HepG2 (cell line): ENCODE data around the gene SLC29A1. TPM values are rescaled to one million over a fixed set of nuclear protein-coding genes. Genes with fewer than 3 reads are reported as not detected.

Experiments
- HOXA3 ChIP-seq: sonication (generic); formaldehyde crosslinking; IDR thresholded peaks from 2 replicates; pipeline ENCODE4 v1.5.0; 2020; ENCODE audit warnings: missing genetic modification reagents
- HOXA7 ChIP-seq: sonication (generic); formaldehyde crosslinking; IDR thresholded peaks from 2 replicates; pipeline ENCODE4 v1.8.1; 2022; ENCODE audit warnings: mild to moderate bottlenecking, missing genetic modification reagents, moderate library complexity
- IKZF5 ChIP-seq: IDR thresholded peaks from 2 replicates; pipeline ENCODE4 v1.6.1; 2018; ENCODE audit warnings: missing genetic modification reagents, mild to moderate bottlenecking, missing compliant biosample characterization
- KDM5B ChIP-seq: sonication (generic); formaldehyde crosslinking; IDR thresholded peaks from 2 replicates; pipeline ENCODE4 v1.4.0; 2020; ENCODE audit warnings: missing genetic modification reagents, mild to moderate bottlenecking, borderline replicate concordance
- KLF16 ChIP-seq, 2 experiments: sonication (generic) in 1 of 2; formaldehyde crosslinking in 1 of 2; IDR thresholded peaks; 2 replicates each; pipeline versions ENCODE4 v1.6.1 to v1.8.0; 2016 to 2023; ENCODE audit warnings: missing genetic modification reagents in 2 of 2, missing compliant biosample characterization in 1 of 2
- RFX1 ChIP-seq: fragments of 450-650 bp; IDR thresholded peaks from 2 replicates; pipeline ENCODE4 v1.6.1; 2017
- TSC22D2 ChIP-seq: sonication (generic); formaldehyde crosslinking; IDR thresholded peaks from 2 replicates; pipeline ENCODE4 v1.5.1; 2020; ENCODE audit warnings: missing genetic modification reagents, mild to moderate bottlenecking, borderline replicate concordance
- ZBTB25 ChIP-seq: IDR thresholded peaks from 2 replicates; pipeline ENCODE4 v1.6.1; 2018; ENCODE audit warnings: missing genetic modification reagents
- ZBTB33 ChIP-seq: sonication (generic); formaldehyde crosslinking; IDR thresholded peaks from 2 replicates; pipeline ENCODE4 v1.4.0; 2020; ENCODE audit warnings: missing genetic modification reagents
- ZNF276 ChIP-seq: sonication (generic); formaldehyde crosslinking; IDR thresholded peaks from 2 replicates; pipeline ENCODE4 v1.4.0; 2020; ENCODE audit warnings: mild to moderate bottlenecking, low read depth, missing genetic modification reagents
- ZNF563 ChIP-seq: sonication (generic); formaldehyde crosslinking; IDR thresholded peaks from 2 replicates; pipeline ENCODE4 v1.8.0; 2022; ENCODE audit warnings: mild to moderate bottlenecking, moderate library complexity, missing genetic modification reagents
- ZNF766 ChIP-seq: sonication (generic); formaldehyde crosslinking; IDR thresholded peaks from 2 replicates; pipeline ENCODE4 v1.5.0; 2020; ENCODE audit warnings: missing genetic modification reagents, borderline replicate concordance
- ZNF784 ChIP-seq: sonication (generic); formaldehyde crosslinking; IDR thresholded peaks from 2 replicates; pipeline ENCODE4 v1.5.1; 2020; ENCODE audit warnings: missing genetic modification reagents, mild to moderate bottlenecking, borderline replicate concordance
- polyA plus RNA-seq, 8 experiments: library from polyadenylated mRNA; depleted of rRNA in 3 of 8; stranded (reverse) in 7 of 8; unstranded in 1 of 8; fragments of >200 nt; fragmentation: Illumina TruSeq in 4 of 8; extraction: Trizol in 4 of 8; gene quantifications; 2 replicates each; pipeline versions ENCODE4 v1.2.1 to v1.2.3, GENCODE V29; 2011 to 2016; ENCODE audit warnings: low read depth in 4 of 8, missing spikeins in 1 of 8, mixed read lengths in 1 of 8; ENCODE audit not compliant: insufficient read depth in 1 of 8
- total RNA-seq, 5 experiments: library from RNA; depleted of rRNA; stranded (reverse); fragments of >200 nt; fragmentation: Illumina TruSeq; extraction: Trizol; gene quantifications; 2 replicates each; pipeline ENCODE4 v1.2.3, GENCODE V29; 2016; ENCODE audit warnings: low read depth in 1 of 5
- TF ChIP-seq, protein P1 (sequence below): sonication (generic); formaldehyde crosslinking; IDR thresholded peaks from 2 replicates; pipeline ENCODE4 v1.8.1; 2023; ENCODE audit warnings: missing genetic modification reagents, mild to moderate bottlenecking, borderline replicate concordance
- TF ChIP-seq, protein P2 (sequence below): sonication (generic); formaldehyde crosslinking; conservative IDR thresholded peaks from 2 replicates; pipeline ENCODE4 v1.8.0; 2022; ENCODE audit warnings: low read depth, missing genetic modification reagents

The SLC29A1 gene
- total and polyA plus RNA-seq, 2 of the 13 experiments (the other 11 are each of a cell fraction or from before 2014, with no cell fraction given) = 43.2 to 106 TPM

- TF ChIP-seq ZNF784 (CRISPR knock-in tag) (0 out of 2 replicates have a peak, but pooled peaks have one; percentile 72), ZBTB25 (CRISPR knock-in tag) (no peak), KLF16 (CRISPR knock-in tag; IDR thresholded peaks at IDR 0.05) (0 out of 4 replicates have a peak, but pooled peaks of 1 of the 2 experiments have one; percentile 64), ZNF766 (CRISPR knock-in tag) (peak; percentile 56; the same call in 1 of the 2 replicates), ZBTB33 (peak; percentile 76; the same call in 1 of the 2 replicates), TSC22D2 (CRISPR knock-in tag) (0 out of 2 replicates have a peak, but pooled peaks have one; percentile 7), ZNF276 (peak; percentile 1; the same call in 1 of the 2 replicates), RFX1 (no peak), HOXA3 (CRISPR knock-in tag) (peak; percentile 57), IKZF5 (0 out of 2 replicates have a peak, but pooled peaks have one; percentile 20), HOXA7 (CRISPR knock-in tag) (peak; percentile 50; the same call in 1 of the 2 replicates), ZNF563 (CRISPR knock-in tag) (peak; percentile 85; the same call in 1 of the 2 replicates), KDM5B (peak; percentile 56)
- TF ChIP-seq, protein P1, sequence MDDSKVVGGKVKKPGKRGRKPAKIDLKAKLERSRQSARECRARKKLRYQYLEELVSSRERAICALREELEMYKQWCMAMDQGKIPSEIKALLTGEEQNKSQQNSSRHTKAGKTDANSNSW = 0 out of 2 replicates have a peak, but pooled peaks have one; percentile 78
- TF ChIP-seq, protein P2, sequence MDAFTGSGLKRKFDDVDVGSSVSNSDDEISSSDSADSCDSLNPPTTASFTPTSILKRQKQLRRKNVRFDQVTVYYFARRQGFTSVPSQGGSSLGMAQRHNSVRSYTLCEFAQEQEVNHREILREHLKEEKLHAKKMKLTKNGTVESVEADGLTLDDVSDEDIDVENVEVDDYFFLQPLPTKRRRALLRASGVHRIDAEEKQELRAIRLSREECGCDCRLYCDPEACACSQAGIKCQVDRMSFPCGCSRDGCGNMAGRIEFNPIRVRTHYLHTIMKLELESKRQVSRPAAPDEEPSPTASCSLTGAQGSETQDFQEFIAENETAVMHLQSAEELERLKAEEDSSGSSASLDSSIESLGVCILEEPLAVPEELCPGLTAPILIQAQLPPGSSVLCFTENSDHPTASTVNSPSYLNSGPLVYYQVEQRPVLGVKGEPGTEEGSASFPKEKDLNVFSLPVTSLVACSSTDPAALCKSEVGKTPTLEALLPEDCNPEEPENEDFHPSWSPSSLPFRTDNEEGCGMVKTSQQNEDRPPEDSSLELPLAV (CRISPR knock-in tag) = 0 out of 2 replicates have a peak, but pooled peaks have one; percentile 23
These were observed 52.6 kb downstream of the SLC29A1 start (continued) for GRCh38 chr6:44275749-44276648.
